Liver (tissue), 3 donors: ENCODE results near the gene MIEF2.

Experiments
- CTCF ChIP-seq: fragments of 150-350 bp; IDR thresholded peaks from 2 replicates; pipeline ENCODE4 v1.5.1; 2017; ENCODE audit warnings: improper control_type of control experiment, low read depth, low read length; ENCODE audit not compliant: missing input control
- GABPA ChIP-seq, 2 donors: IDR thresholded peaks in 1 of 2; conservative IDR thresholded peaks in 1 of 2; 2 replicates each; pipeline ENCODE4 v1.6.1; 2016; ENCODE audit warnings: antibody characterized with exemption in 2 of 2, mild to moderate bottlenecking in 1 of 2, moderate library complexity in 1 of 2
- HNF4A ChIP-seq, 2 donors: conservative IDR thresholded peaks; 2 replicates each; pipeline ENCODE4 v1.6.1; 2016; ENCODE audit warnings: antibody characterized with exemption in 2 of 2, mild to moderate bottlenecking in 2 of 2
- REST ChIP-seq: IDR thresholded peaks from 2 replicates; pipeline ENCODE4 v1.6.1; 2016; ENCODE audit warnings: antibody characterized with exemption, mild to moderate bottlenecking
- SP1 ChIP-seq: IDR thresholded peaks from 2 replicates; pipeline ENCODE4 v1.6.1; 2018; ENCODE audit warnings: antibody characterized with exemption, mild to moderate bottlenecking
- TF ChIP-seq, protein P1 (sequence below): IDR thresholded peaks from 2 replicates; pipeline ENCODE4 v1.6.1; 2016; ENCODE audit warnings: antibody characterized with exemption
- donor health status: healthy.
- donor health status: healthy.

- TF ChIP-seq HNF4A (conservative IDR thresholded peaks at IDR 0.05), result no peak
- TF ChIP-seq CTCF, result no peak
- no peak for TF ChIP-seq SP1
- no peak for TF ChIP-seq GABPA (IDR thresholded peaks at IDR 0.05 in 1 of 2, conservative IDR thresholded peaks at IDR 0.05 in 1 of 2)
- no peak for TF ChIP-seq REST
- TF ChIP-seq, protein P1, sequence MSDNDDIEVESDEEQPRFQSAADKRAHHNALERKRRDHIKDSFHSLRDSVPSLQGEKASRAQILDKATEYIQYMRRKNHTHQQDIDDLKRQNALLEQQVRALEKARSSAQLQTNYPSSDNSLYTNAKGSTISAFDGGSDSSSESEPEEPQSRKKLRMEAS, result no peak
Measured at GRCh38 chr17:18218756-18219415, 41.6 kb upstream of the MIEF2 start.
